HG02840 (cell line): Measurements from ENCODE around the gene MAP1LC3A.

ENCODE experiments used
- ATAC-seq: cut with Tn5 transposase; IDR thresholded peaks from one replicate; pipeline ENCODE4 v1.9.1; 2021; ENCODE audit warnings: mild to moderate bottlenecking, moderate library complexity, moderate number of reproducible peaks; ENCODE audit not compliant: unreplicated experiment, low FRiP score

MAP1LC3A gene

DNA sequence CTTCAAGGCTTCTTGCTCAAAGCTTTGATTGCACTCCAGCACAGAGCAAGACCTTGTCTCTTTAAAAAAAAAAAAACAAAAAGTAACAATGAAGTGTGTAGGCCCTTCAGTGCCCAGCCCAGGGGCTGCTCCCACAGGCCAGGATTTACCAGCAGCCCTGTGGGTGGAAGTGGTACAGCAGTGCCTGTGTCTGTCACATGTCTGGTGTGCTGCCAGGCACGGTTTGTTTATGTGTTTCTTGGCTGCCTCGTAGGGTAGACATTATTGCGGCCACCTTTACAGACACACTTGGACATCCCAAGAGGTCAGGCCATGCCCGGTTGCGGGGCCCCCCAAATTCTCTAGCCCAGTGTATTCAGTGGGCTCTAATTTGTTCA lies 29.6 kb upstream of the MAP1LC3A start:
- ATAC-seq, result no peak

DNA sequence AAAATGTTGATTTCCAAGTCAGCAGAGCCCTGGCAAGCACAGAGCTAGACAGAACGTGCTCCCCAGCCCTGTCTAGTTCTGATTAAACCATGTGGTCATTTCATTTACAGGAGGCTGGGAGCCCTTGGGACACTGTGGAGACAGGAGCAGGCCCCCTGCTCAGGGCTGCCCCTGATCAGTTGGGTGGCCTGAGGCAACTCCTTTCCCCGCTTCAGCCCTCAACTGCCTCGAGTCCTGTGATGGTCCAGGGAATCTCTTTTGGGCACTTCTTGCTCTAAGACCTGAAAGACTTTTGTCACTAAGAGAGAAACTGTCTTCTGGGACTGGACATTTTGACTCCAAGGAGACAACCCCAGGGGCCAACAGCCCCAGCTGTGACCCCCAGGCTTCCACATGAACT lies 28.8 kb upstream of the MAP1LC3A start:
- ATAC-seq, result no peak

DNA sequence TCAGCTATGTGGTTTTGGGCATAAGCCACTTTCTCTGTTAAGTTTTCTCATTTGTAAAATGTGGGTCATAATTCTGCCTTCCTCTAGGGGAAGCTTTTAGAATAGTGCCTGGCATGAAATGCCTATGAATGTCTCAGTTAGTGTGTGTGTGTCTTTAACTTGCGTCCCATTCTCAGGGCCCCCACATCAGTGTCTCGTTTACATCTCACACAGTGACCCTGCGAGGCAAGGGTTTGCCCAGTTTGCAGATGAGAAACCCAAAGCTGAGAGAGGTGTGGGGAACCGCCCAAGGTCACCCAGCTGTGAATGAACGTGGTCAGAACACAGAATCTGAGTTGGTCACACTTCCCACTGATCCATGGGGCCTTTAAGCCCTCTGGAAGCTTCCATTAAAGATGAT lies 28.2 kb upstream of the MAP1LC3A start:
- no peak for ATAC-seq

DNA sequence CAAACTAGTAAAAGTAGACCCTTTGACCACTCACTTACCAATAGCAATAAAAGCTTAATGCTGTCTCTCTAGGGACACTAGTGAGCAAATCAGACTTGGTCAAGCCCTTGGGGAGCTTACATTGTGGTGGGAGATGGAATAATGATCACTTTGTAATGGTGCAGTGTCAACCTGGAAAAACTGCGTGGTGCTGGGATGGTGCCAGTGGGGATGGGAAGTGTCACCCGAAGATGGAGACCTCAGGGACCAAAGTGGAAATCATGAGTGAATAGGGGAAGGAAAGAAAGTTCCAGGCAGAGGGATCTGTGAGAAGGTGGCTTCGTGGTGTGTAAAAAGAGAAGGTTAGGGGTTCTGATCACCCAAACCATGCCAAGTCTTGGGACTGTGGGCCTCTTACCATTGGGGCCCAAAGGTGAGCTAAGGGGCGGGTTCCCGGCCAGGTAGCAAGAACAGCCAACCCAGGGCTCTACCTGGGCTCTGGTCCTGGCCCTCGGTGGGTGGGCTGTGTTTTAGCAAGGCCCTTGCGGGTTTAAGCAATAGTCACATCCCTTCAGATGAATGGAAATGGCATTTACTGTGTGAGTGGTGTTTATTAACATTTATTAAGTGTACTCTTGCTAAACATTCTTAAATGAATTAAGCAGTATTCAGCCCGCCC lies 26.8 kb upstream of the MAP1LC3A start:
- ATAC-seq, result no peak

DNA sequence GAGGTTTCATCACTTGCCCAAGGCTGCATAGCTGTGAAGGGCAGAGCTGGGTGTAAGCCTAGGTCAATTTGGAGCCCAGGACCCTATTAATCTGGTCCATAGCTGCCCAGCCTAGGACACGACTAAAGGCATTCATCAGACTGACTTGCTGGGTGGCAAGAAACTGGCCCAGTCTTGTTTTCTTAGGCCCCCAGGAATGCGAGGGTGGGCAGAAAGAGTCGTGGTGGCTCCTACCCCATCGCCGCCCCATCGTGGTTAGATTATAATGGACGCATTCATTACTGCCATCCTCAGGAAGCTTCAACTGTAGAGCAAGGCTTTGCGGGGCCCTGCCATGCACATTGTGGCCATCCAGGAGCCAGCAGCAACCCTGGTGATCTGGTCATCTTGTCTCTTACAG lies 26.2 kb upstream of the MAP1LC3A start:
- no peak for ATAC-seq

DNA sequence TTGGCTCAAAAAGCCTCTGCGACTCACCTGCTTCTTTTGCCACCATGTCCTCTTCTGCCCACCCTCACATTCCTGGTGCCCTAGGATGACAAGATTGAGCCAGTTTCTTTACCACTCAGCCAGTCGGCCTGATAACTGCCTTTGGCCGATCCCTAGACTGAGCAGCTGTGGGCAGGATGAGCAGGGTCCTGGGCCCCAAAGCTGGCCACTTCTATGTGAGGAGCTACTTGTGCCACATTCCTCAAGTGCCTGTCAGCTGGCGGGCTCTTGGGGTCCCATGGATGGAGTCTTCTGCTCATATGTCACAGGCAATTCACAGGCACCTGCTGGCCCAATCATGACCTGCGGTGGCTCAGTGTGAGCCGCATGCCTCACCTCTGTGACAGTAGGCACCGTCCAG lies 25.8 kb upstream of the MAP1LC3A start:
- no peak for ATAC-seq

DNA sequence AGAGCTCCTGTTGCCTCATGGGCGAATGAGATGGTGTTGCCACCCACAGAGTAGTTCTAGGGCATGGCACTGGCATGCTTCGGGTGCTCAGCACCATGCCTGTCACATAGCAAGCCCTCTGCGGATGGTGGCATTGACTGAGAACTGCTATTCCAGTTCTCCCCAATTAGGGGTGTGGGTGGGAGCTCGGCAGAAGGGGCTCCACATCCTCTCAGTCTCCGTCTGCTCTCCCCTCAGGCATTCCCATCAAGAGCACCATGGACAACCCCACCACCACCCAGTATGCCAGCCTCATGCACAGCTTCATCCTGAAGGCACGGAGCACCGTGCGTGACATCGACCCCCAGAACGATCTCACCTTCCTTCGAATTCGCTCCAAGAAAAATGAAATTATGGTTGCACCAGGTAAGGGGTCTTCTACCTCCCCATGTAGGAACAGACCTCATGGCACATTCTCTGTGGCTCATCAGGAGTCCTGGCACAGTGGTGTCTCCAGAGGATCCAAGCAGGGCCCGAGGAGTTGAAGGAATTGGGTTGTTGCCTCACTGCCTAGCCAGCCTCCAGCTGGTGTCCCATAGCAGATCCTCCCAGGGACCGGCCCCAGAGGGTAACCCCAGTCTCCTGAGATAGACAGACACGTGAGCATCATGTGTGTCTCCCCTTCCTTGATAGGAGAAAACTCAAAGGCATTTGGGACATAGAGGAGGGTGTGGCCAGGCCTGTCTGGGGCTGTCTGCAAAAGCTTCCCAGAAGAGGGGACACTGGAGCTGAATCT lies 23.9 kb upstream of the MAP1LC3A start:
- ATAC-seq, result no peak

DNA sequence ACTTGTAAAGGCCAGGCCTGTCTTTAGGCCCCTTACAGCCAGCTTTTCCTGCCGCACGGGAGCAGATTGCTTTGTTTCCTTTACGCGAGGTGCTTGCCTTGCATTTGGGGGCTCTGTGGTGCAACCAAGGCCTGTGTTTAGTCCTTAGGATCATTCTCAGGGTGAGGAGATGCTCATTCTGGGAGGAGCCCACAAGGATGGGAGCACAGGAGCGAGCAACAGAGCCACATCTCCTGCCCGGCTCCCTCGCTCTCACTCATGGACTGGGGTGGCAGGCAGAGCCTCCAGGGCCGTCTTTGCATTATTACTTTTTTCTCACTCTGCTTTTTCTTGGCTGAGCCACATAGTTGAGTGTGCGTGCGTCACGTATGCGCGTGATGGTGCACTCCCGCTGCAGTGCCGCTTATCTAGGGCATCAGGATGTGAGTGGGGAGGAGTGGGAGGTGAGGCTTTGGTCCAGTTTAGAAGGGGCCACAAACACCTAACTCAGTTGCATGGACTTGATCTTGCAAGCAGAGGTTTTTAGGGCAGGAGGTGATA lies 23.1 kb upstream of the MAP1LC3A start:
- no peak for ATAC-seq

DNA sequence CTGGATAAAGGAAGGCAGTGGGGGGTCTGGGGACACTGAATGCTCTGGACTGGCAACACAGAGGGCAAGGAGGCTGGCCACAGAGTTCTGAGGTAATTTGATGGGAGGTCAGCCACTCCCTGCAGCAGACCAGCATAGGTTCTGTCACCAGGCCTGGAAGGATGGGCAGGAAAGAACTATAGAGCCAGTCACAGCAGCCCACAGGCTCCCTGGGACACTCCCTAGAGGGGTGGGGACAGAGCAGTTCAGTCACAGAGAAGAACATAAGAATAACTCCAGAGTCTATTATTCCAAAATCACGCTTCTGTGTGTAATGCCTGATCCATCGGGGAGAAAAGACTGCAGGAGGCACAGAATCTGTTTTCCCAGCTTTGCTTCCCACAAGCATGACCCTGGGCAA lies 22.7 kb upstream of the MAP1LC3A start:
- ATAC-seq, result no peak

DNA sequence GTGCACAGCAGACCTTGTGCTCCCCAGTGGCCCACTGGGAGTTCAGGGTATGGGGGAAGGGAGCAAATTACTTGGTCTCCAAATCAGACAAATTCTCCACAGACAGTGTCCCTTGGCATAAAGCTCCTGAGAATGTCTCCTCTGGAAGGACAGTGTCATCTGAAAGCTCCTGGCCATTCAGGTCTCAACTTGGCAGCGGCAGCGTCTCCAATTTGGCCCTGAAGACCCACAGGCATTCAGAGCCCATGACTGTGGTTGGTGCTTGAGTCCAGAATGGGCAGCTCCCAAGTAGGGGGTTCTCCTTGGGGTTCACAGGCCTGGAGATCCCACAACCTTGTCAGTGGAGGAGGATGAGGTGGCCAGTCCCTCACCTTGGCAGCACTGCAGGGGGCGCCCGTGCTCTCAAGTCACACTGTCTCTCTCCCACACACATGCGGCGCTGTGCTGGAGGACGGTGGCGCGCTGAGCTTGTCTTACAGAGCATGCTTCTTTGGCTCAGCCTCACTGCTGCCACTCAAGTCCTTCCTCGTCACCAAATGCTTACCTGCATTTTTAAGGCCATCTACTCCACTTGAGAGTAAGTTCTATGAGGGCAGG lies 21.6 kb upstream of the MAP1LC3A start:
- no peak for ATAC-seq

DNA sequence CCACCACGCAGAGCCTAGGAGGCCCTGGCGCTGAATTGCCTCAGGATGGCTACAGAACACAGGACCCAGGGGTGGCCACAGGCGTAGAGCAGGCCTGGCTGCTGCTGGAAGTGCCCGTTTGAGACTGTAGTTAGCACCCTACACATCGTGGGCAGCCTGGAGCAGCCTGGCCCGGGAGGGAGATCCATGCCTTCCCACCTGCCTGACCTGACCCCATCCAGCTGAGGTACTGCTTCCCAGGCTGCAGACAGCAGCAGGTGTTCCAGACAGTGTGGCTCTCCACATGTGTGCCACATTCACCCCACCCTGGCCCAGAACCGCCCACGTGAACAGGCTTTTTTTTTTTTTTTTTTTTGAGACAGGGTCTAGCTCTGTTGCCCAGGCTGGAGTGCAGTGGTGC lies 20.9 kb upstream of the MAP1LC3A start:
- no peak for ATAC-seq

DNA sequence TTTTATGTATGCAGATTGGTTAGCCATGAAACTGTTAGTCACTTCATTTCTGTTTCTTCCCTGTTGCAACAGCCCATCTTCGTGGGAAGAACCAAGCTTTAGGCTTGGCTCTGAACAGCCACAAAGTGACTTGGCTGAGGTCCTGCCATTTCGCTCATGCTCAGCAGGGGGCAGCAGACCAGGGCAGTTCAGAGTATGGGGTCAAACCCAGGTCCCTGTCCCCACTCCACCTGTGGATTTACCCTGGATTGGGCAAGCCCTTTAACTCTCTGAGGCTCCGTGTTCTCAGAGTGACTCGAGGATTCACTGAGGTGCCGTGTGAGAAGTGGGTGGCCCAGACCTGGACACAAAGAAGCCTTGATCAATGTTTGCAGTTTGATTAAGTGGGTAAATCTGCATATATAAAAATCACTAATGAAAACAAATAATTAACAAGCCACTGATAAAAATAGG lies 19.8 kb upstream of the MAP1LC3A start:
- ATAC-seq, result no peak

DNA sequence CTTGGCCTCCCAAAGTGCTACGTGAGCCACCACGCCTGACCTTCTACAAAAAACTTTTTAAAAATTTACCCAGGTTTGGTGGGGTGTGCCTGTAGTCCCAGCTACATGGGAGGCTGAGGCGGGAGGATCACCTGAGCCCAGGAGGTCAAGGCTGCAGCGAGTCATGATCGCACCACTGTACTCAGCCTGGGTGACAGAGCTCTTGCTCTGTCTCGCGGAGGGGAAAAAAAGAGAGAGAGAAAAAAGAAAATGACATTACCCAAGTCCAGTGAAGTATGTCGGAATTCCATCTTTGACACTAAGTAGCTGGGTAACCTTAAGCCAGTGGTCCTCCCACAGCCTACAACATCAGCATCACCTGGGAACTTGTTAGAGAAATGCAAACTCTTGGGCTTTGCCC lies 18.8 kb upstream of the MAP1LC3A start:
- ATAC-seq, result no peak

DNA sequence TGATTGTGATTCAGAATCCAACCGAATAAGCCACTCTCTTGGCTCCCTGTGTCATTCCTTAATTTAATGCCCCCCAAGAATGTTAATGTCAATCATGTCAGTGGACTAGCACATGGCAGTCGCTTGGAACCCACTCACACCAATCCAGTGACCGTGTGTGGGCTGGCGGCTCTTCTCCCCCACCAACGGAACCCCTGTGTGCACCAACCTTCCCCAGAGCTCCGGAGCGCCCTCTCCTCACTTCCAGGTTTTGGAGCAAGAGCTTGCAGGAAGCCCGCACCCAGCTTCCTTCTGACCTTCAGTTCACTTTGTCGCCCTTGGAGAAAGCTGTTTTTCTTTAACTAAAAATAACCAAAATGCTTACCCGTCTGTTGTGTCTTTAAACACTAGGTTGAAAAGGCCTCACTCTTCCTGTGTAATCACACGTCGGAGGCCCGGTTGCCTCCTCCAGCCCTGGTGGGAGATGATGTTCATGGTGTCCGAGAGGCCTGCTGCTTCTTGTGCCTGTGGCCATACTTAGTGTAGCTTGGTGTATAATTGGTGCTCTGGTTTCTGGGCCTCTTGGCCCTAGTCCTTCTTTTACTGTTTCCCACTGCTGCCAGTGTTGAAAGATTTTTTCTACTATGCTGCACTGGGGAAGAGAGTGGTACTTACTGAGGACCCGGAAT lies 17.8 kb upstream of the MAP1LC3A start:
- no peak for ATAC-seq

DNA sequence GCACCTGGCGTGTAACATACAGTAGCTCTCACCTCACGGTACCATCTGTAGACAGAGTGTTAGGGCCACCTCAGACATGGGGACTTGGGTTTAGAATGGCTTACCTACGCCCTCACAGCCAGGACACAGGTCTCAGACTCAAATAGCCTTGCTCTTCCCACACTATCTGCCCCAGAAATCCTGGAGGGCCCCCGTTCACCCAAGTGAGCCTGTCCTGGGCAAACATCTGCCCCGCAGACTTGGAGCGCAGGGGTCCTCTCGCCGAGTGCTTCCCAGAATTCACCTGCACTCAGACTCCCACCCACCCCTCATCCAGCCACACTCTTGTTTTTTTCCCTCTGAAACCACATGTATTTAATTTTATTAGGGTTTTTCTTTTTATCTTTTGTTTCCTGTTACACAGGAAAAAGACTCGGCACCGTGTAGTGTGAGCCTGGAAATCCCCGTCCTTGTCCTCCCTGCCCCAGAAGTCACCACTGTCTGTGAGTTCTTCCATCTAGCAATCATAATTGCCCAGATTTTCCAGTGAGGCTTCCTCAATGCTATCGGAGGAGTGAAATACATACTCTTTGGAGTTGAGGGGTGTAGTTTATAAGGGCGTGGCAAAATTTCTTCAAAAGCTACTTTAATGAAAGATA lies 17.1 kb upstream of the MAP1LC3A start:
- no peak for ATAC-seq

DNA sequence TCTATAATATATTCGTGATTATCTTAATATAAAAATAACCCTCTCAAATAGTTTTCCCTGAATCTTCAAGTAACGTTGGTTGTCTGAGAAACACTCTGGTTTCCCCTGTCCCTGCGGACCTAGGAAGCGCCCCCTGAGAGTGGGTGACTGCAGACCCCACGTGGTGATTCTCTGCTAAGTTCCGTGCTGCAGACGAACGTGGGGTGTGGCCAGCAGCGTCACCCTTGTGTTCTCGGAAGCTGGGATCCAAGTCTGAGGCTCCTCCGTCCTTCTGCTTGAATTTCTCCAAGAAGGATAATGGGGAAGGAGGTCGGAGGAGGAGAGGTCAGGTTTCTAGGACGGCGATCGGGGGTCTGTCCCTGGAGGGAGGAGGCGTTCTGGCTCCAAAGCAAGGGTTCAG lies 16.6 kb upstream of the MAP1LC3A start:
- no peak for ATAC-seq

DNA sequence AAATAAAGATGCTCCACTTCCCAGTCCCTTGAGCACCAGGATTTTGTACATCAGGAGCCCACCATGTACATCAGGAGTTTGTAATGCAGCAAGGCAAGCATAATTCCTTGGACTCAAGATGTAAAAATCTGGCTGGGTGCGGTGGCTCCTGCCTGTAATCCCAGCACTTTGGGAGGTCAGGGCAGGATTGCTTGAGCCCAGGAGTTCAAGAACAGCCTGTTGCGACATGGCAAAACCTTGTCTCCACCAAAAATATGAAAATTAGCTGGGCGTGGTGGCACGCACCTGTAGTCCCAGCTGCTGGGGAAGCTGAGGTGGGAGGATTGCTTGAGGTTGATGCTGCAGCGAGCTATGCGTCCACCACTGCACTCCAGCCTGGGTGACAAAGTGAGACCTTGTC lies 16.1 kb upstream of the MAP1LC3A start:
- no peak for ATAC-seq

DNA sequence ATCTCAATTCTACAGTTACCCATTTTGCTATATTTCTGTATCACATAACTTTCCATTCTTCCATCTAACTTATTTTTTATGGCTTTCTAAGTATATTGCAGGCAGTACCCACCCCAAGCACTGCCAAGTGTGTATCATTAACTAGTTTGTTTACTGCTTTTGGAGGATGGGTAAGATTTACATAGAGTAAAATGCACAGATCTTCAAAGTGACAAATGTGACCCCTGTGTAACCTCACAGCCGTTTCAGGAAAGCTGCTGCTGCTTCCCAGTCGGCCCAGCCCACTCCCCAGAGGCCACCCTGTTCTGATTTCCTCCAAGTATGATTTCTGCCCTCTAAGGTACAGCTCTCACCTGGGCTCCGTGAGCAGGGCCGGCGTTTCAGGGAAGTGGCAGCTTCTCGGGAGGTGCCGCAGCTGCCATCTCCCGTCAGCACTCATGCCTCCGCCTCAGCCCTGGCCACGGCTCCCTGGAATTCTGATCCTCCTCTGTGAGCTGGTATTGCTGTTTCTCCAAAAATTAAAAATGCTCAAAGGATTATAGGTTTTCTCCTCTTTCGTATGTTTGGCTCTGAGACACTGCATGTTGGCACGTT lies 15.0 kb upstream of the MAP1LC3A start:
- ATAC-seq, result no peak

DNA sequence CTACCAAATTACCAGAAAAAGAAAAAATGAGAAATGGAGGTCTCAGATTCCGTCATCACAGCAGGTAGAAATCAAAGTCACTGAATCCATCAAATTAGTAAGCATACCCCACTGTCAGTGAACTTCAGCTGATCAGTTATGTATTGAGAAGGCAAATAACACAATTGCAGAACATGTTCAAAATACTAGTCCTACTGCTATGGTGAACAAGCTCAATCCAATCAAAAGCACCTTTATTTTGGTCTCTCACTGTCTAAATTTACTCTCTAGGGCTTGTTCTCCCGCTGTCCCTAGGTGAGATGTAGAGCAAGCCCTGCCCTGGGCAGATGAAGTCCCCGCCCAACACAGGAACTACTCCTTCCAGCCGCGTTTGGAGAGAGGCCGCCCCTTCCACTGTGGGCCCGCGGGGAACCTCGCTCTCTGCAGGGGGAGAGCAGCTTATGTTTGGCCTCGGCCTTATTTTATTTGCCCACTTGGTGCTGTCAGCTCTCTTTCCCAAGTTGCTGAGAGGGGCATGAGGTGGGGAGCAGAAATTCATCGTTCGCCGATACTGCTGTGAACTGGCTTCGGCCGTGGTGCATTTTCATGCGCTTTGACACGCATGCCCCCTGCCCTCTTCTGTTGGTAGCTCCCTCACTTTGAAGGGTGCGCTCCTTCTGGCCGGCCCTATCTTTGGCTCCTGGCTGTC lies 14.3 kb upstream of the MAP1LC3A start:
- no peak for ATAC-seq

DNA sequence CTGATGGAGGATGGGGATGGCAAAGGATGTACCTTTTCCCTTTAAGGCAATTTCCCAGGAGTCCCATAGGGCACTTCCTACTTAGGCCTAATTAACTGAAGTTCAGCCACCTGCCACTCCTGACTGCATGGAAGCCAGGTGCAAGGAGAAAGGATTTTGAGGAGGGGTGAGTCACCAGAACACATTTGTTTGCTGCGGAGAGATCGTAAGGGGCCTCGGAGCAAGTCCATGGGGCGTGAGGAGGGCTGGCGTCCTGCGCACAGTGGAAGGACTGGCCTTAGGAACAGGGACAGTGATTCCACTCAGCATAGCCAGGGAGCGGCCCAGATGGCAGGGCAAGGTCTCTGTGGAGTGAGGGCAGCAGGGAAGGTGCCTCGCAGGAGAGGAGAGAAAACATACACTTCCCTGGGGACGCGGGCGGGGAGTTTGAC lies 11.8 kb upstream of the MAP1LC3A start:
- no peak for ATAC-seq
